Measurements from ENCODE around the gene PKLR. TPM values are rescaled to one million over a fixed set of nuclear protein-coding genes. Genes with fewer than 3 reads are reported as not detected.

Gene PKLR
- total RNA-seq, 4 donors from 2014 or later, result 0.18 TPM; not detected in 3

DNA sequence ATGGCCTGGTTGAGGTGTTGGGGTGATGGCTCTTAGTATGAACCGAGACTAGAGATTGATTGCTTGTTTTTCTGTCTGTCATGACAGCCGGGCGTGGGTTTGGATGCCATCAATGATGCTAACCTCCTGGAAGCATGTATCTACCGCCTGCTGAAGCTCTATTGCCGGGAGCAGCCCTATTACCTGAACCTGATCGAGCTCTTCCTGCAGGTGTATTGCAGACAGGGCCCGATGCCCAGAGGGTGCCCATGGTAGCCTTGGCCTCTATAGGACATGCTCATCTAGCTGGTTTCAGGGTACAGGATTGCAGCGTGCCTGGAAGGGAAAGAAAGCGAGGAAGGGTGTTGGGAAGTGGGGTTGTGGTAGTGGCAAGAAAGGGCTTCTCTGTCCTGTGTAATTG is 16.8 kb upstream of the PKLR start:
- H3K27ac ChIP-seq, result no peak overlapping the region
- H3K27me3 ChIP-seq, result no peaks in the 10 kb centered on the region
- no peaks in the 10 kb centered on the region for H3K9me3 ChIP-seq
- WGBS, 2 donors, result 82 to 95% methylated on average over 7 to 9 of the region's 9 CpGs
- intact Hi-C loops (cut with DNase I), result no loop called here
- DNase-seq, result no peak
- peaks cover 0 to 67% (median 13%) of the 10 kb centered on the region in 3 donors for H3K36me3 ChIP-seq
- TF ChIP-seq, protein P1, sequence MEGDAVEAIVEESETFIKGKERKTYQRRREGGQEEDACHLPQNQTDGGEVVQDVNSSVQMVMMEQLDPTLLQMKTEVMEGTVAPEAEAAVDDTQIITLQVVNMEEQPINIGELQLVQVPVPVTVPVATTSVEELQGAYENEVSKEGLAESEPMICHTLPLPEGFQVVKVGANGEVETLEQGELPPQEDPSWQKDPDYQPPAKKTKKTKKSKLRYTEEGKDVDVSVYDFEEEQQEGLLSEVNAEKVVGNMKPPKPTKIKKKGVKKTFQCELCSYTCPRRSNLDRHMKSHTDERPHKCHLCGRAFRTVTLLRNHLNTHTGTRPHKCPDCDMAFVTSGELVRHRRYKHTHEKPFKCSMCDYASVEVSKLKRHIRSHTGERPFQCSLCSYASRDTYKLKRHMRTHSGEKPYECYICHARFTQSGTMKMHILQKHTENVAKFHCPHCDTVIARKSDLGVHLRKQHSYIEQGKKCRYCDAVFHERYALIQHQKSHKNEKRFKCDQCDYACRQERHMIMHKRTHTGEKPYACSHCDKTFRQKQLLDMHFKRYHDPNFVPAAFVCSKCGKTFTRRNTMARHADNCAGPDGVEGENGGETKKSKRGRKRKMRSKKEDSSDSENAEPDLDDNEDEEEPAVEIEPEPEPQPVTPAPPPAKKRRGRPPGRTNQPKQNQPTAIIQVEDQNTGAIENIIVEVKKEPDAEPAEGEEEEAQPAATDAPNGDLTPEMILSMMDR (IDR thresholded peaks at IDR 0.05), result no peak
- TF ChIP-seq POLR2A (IDR thresholded peaks at IDR 0.05), result no peak
- no peak overlapping the region for H3K4me3 ChIP-seq
- H3K4me1 ChIP-seq, result peaks cover 22 to 33% (median 26%) of the 10 kb centered on the region in 3 donors

DNA sequence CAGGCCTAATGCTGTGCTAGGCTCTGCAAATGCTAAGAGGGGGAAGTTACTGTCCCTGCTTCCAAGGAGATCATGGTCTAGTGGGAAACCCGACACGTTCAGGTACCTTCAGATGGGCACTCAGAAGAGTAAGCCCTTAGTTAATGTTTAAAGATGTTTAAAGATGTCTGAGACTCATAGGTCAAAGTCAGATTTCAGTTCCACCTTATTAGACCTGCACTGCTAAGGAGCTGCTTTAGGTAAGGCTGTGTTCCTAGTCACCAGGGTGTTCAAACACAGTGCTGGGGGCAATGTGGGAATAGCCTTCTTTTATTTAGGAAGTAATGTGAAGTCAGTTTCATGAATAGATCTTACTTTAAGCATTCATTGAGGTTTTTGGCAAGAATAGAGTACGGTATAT is 15.7 kb upstream of the PKLR start:
- no peak overlapping the region for H3K27ac ChIP-seq
- 90 to 91% methylated on average over 3 of the region's 3 CpGs for WGBS, 2 donors
- peaks cover 17 to 22% (median 17%) of the 10 kb centered on the region in 3 donors for H3K4me1 ChIP-seq
- no peak overlapping the region for H3K4me3 ChIP-seq
- no peak for DNase-seq
- H3K36me3 ChIP-seq, result peaks cover 0 to 79% (median 19%) of the 10 kb centered on the region in 3 donors
- intact Hi-C loops (cut with DNase I), result no loop called here
- TF ChIP-seq POLR2A (IDR thresholded peaks at IDR 0.05), result no peak
- TF ChIP-seq, protein P1 (IDR thresholded peaks at IDR 0.05), result no peak
- H3K9me3 ChIP-seq, result no peaks in the 10 kb centered on the region
- no peaks in the 10 kb centered on the region for H3K27me3 ChIP-seq

DNA sequence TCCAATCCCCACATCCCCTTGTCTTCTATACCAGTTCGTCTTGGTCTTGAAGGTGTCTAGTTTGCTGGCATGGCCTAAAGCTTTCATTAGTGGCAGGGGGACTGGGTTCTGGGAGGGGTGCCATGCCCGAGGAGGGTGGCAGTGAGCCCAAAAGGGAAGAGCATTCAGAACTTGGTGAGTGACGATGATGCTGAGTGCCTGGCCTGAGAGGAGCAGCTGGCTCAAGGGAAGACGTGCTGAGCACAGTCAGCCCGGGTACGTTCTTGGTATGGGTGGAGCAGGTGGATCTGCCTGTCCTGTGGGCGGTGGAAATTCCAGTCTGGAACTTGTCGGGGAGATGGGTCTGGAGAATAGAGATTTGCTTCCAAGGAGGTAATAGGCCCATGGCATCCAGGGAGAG is 12.0 kb upstream of the PKLR start:
- no peak for TF ChIP-seq POLR2A (IDR thresholded peaks at IDR 0.05)
- TF ChIP-seq, protein P1 (IDR thresholded peaks at IDR 0.05), result no peak
- no peak for DNase-seq
- no peaks in the 10 kb centered on the region for H3K9me3 ChIP-seq
- H3K36me3 ChIP-seq, result peaks cover 0 to 80% (median 14%) of the 10 kb centered on the region in 3 donors
- 72 to 79% methylated on average over 7 to 8 of the region's 8 CpGs for WGBS, 2 donors
- H3K4me3 ChIP-seq, result no peak overlapping the region
- peaks cover 8 to 26% (median 18%) of the 10 kb centered on the region in 3 donors for H3K4me1 ChIP-seq
- H3K27ac ChIP-seq, result no peak overlapping the region
- intact Hi-C loops (cut with DNase I), result no loop called here
- H3K27me3 ChIP-seq, result no peaks in the 10 kb centered on the region

DNA sequence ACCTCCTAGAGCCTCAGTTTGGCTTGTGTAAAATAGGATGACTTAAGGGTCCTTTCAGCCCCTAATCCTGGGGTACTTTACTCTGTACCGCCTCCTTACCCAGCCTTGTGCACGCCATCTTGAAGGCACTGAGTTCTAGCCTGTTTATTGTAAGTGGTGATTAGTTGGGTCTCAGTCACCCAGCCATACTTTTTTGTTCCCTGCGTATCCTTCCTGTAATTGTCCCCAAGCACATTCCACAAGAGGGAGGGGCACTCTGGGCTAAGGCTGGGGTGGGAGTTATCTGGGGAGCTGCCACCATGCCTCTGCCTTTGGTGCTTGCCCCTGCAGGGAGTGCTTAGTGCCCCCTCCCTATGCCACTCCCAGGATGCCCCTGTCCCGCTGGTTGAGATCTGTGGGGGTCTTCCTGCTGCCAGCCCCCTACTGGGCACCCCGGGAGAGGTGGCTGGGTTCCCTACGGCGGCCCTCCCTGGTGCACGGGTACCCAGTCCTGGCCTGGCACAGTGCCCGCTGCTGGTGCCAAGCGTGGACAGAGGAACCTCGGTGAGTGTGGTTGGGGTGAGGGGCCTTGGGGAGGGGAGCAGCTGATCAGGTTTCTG is 8.3 kb upstream of the PKLR start:
- TF ChIP-seq POLR2A (IDR thresholded peaks at IDR 0.05), result no peak
- TF ChIP-seq, protein P1 (IDR thresholded peaks at IDR 0.05), result no peak
- 0% methylated on average over 5 to 7 of the region's 11 CpGs for WGBS, 2 donors
- H3K27ac ChIP-seq, result peak overlapping the region; percentile 94 to 97 (median 94)
- DNase-seq, result no peak
- intact Hi-C loops (cut with DNase I), result no loop called here
- H3K27me3 ChIP-seq, result no peaks in the 10 kb centered on the region
- H3K9me3 ChIP-seq, result no peaks in the 10 kb centered on the region
- H3K36me3 ChIP-seq, result peaks cover 0 to 43% (median 7%) of the 10 kb centered on the region in 3 donors
- H3K4me3 ChIP-seq, result peak overlapping the region; percentile 88 to 96 (median 94)
- H3K4me1 ChIP-seq, result peaks cover 8 to 34% (median 21%) of the 10 kb centered on the region in 3 donors

DNA sequence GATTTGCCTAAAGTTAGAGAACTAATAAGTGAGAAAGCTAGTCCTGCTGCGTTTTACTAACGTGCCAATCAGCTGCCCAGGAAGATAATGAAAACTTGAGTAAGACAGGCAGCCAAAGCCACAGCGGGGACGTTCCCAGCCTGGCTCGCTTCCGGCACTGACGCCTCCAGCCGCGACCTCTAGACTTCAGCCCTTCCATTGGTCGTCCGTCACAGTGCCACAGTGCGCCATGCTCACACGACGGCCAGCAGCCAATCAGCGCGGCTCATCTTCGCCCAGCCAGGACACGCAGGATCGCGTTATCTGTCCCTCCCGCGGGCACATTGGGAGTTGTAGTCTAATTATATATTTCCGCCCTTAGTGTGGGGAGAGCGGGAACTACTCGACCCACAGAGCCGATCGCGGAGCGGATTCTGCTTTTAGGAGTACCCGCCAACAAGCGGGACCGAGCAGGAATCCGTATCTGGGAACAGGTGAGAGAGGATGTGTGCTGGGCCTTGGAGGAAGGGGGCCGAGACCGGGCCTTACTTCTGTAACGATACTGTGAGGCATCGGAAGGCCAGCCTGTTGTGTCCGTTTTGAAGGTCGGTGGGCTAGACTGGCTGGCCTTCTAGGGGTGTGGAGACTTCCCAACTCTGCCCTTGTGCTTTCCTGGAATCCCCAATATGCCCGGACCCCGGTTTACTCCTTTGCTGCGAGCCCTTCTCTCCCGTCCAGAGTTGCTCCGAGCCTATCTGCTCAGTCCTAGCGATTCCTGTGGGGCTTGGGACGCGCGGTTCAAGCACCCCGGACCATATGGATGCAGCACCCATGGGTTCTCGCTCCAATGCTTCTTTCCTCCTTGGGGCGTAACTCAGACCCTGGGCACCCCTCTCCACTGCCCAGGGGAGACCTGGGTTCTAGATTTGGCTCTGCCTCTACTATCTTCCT is 7.5 kb upstream of the PKLR start, which contains the start of gene FDPS:
Gene FDPS, plus strand, starts transcription at position 374 of the 930 bp plus-strand sequence. CDS start 924 bp downstream, outside the sequence.
- no peaks in the 10 kb centered on the region for H3K9me3 ChIP-seq
- peak within 1 kb of the TSS; percentile 88 to 96 (median 94) for H3K4me3 ChIP-seq
- peaks cover 8 to 34% (median 21%) of the 10 kb centered on the region in 3 donors for H3K4me1 ChIP-seq
- TF ChIP-seq, protein P1 (IDR thresholded peaks at IDR 0.05), result peak in 4 of 6 experiments; percentile 6 to 53 (median 34)
- TF ChIP-seq POLR2A (IDR thresholded peaks at IDR 0.05), result peak in 3 of 4 donors; percentile 32 to 69 (median 63)
- 0 to 1% methylated on average over 32 to 33 of the region's 51 CpGs for WGBS, 2 donors
- peaks cover 0 to 35% (median 5%) of the 10 kb centered on the region in 3 donors for H3K36me3 ChIP-seq
- intact Hi-C loops (cut with DNase I), result no loop called here
- peak; percentile 94 for DNase-seq
- H3K27me3 ChIP-seq, result no peaks in the 10 kb centered on the region
- peak within 1 kb of the TSS; percentile 94 to 97 (median 94) for H3K27ac ChIP-seq

All from esophagus squamous epithelium (tissue), 5 donors.